Upper lobe of left lung (tissue), 4 donors: ENCODE results near the gene BEST4.

ENCODE experiments used
- CTCF ChIP-seq, 6 experiments: fragments of 450-650 bp in 4 of 6; fragments of 200-600 bp in 2 of 6; sonication (generic) in 2 of 6; IDR thresholded peaks; one replicate each; pipeline ENCODE4 v1.5.1; 2016 to 2019; ENCODE audit warnings: antibody characterized with exemption in 6 of 6
- EP300 ChIP-seq, 4 donors: sonication (generic); formaldehyde crosslinking; IDR thresholded peaks; one replicate each; pipeline ENCODE4 v1.5.1; 2017; ENCODE audit warnings: antibody characterized with exemption in 4 of 4, control low read depth in 2 of 4
- POLR2AphosphoS5 ChIP-seq, 2 donors: sonication (generic); formaldehyde crosslinking; IDR thresholded peaks; one replicate each; pipeline ENCODE4 v1.5.1; 2017; ENCODE audit warnings: antibody characterized with exemption in 2 of 2

- TF ChIP-seq CTCF (IDR thresholded peaks at IDR 0.05) (no peak), EP300 (IDR thresholded peaks at IDR 0.05) (no peak), POLR2AphosphoS5 (IDR thresholded peaks at IDR 0.05) (no peak)
Observed at GRCh38 chr1:44827197-44828002, 39.4 kb upstream of the BEST4 start.
